ENCODE results near the gene CTNNAL1.

DNA sequence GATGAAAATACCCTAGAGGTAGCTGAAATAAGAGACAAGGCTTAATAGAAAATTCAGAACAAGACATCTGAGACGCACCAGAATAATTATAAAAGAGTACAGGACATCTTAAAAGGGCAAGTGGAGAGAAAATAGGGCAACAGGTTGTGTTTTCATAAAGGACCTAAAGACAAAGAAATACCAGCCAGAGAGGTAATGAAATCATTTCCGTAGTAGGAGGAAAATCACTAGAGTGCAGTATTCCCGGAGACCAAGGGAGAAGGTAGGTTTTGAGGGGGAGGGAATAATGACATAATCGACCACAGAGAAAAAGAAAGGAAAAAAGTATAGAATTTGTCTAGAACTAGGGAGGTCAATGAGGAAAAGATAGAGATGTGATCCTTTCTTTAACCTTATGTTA is 26.2 kb upstream of the CTNNAL1 start:
- no peak for TF ChIP-seq POLR2A (IDR thresholded peaks at IDR 0.05)
- TF ChIP-seq, protein P1, sequence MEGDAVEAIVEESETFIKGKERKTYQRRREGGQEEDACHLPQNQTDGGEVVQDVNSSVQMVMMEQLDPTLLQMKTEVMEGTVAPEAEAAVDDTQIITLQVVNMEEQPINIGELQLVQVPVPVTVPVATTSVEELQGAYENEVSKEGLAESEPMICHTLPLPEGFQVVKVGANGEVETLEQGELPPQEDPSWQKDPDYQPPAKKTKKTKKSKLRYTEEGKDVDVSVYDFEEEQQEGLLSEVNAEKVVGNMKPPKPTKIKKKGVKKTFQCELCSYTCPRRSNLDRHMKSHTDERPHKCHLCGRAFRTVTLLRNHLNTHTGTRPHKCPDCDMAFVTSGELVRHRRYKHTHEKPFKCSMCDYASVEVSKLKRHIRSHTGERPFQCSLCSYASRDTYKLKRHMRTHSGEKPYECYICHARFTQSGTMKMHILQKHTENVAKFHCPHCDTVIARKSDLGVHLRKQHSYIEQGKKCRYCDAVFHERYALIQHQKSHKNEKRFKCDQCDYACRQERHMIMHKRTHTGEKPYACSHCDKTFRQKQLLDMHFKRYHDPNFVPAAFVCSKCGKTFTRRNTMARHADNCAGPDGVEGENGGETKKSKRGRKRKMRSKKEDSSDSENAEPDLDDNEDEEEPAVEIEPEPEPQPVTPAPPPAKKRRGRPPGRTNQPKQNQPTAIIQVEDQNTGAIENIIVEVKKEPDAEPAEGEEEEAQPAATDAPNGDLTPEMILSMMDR (IDR thresholded peaks at IDR 0.05) = no peak

All from right lobe of liver (tissue), 4 donors.